Activated naive CD4-positive, alpha-beta T cell treated with anti-CD3 and anti-CD28 coated beads, Interleukin-2, amount 10 ng/mL, durations not matched to agents 7 days and 5 days (primary cell): ENCODE measurements around the gene AQP12A.

ENCODE experiments used
- CTCF ChIA-PET: fragments of 350-600 bp; sonication (Branson Sonifier 250); formaldehyde crosslinking; loops from one replicate; lab custom pipeline; 2021; ENCODE audit warnings: antibody characterized with exemption; lab: Charles Lee
- DNase-seq: peaks from one replicate; pipeline ENCODE4 v3.0.0-alpha.2; 2020
- H3K27ac Mint-ChIP-seq: one replicate; pipeline ENCODE4 v1.8.0; 2021; ENCODE audit warnings: mild to moderate bottlenecking, moderate library complexity, mixed read lengths
- H3K27me3 Mint-ChIP-seq: one replicate; pipeline ENCODE4 v1.8.0; 2021; ENCODE audit warnings: mild to moderate bottlenecking, mixed read lengths
- H3K36me3 Mint-ChIP-seq: one replicate; pipeline ENCODE4 v1.8.0; 2021; ENCODE audit warnings: mixed read lengths
- H3K4me1 Mint-ChIP-seq: one replicate; pipeline ENCODE4 v1.8.0; 2021; ENCODE audit warnings: mixed read lengths
- H3K4me3 Mint-ChIP-seq: one replicate; pipeline ENCODE4 v1.8.0; 2021; ENCODE audit warnings: mild to moderate bottlenecking, moderate library complexity, mixed read lengths
- H3K9me3 Mint-ChIP-seq: one replicate; pipeline ENCODE4 v1.8.0; 2021; ENCODE audit warnings: mixed read lengths

The AQP12A gene

GRCh38 chr2:240736281-240737250 lies 44.9 kb downstream of the AQP12A start:
- DNase-seq = no peak
- no peak overlapping the region for H3K4me3 Mint-ChIP-seq
- H3K27ac Mint-ChIP-seq = no peak overlapping the region
- no peaks in the 10 kb centered on the region for H3K9me3 Mint-ChIP-seq
- peaks cover 16% of the 10 kb centered on the region for H3K27me3 Mint-ChIP-seq
- H3K36me3 Mint-ChIP-seq = no peaks in the 10 kb centered on the region
- CTCF ChIA-PET = no interaction called here
- peaks cover 2% of the 10 kb centered on the region for H3K4me1 Mint-ChIP-seq

DNA sequence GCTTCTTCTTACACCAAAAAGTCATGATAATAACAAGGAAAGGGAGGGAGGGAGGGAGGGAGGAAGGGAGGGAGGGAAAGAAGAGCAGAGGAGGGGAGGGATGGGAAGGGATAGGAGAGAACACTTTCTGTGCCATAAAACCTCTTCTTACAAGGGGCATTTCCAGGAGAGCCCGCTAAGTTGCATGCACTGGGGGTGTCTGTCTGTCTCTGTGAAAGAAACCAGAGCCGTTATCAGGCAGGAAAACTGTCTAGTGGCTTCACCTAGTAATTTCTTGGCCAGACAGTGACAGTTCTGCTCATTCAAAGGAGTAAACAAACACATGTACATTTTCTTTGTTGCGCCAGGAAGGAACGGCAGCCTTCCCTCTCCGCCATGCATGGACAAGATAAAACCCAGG lies 45.8 kb downstream of the AQP12A start:
- Mint-ChIP-seq H3K4me1 (peaks cover 2% of the 10 kb centered on the region), H3K4me3 (no peak overlapping the region), H3K36me3 (no peaks in the 10 kb centered on the region), H3K9me3 (no peaks in the 10 kb centered on the region), H3K27me3 (peaks cover 19% of the 10 kb centered on the region), H3K27ac (no peak overlapping the region)
- CTCF ChIA-PET = no interaction called here
- no peak for DNase-seq

DNA sequence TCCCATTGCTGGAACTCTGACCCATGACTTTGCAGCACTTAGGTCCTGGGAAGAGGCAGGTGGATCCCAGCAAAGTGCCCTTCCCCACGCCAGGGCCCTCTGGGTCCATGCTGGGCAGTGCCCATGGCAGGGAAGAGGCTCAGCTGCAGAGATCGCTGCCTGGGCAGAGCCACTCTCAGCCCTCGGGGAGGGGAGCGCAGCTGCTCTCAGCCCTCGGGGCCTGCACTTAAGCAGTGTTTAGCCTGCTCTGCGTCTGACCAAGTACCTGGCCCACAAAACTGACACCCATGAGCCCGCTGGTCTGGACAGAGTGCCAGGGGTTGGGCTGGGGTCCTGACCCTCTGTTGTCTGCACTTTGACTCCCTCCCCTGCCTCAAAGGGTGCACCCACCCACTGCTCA lies 46.3 kb downstream of the AQP12A start:
- Mint-ChIP-seq H3K27me3 (peaks cover 19% of the 10 kb centered on the region), H3K9me3 (no peaks in the 10 kb centered on the region), H3K4me1 (peaks cover 2% of the 10 kb centered on the region), H3K36me3 (no peaks in the 10 kb centered on the region), H3K4me3 (no peak overlapping the region), H3K27ac (no peak overlapping the region)
- no peak for DNase-seq
- CTCF ChIA-PET = no interaction called here

DNA sequence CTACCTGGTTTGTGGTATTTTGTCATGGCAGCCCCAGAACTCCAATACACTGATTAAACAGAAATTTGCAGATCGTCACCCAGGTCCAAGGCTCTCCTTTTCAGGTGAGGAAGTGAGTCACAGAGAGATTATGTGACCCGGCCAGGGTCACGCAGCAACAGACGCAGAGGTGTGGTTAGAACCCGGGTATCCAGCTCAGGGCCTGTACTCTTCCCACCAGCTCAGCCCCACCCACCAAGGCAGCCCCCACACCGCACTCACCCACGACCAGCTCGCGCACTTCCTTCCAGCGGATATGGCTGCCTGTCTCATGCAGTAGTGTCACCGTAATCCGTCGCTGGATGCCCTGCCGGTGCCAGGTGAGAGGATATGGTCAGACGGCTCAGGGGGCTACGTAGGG lies 48.1 kb downstream of the AQP12A start:
- H3K4me1 Mint-ChIP-seq = peaks cover 2% of the 10 kb centered on the region
- peaks cover 19% of the 10 kb centered on the region for H3K27me3 Mint-ChIP-seq
- no peak overlapping the region for H3K4me3 Mint-ChIP-seq

GRCh38 chr2:240741091-240741490 lies 49.4 kb downstream of the AQP12A start:
- peaks cover 19% of the 10 kb centered on the region for H3K27me3 Mint-ChIP-seq
- H3K36me3 Mint-ChIP-seq = no peaks in the 10 kb centered on the region
- H3K4me3 Mint-ChIP-seq = no peak overlapping the region
- no peaks in the 10 kb centered on the region for H3K9me3 Mint-ChIP-seq
- peaks cover 2% of the 10 kb centered on the region for H3K4me1 Mint-ChIP-seq
- CTCF ChIA-PET = interaction anchor here (0.6 kb wide), 1 partner anchor 33 kb away, joined by 3 read pairs; no protein-coding TSS in a partner anchor
- no peak for DNase-seq
- no peak overlapping the region for H3K27ac Mint-ChIP-seq

More for the DNA sequence above, 48.1 kb downstream of the AQP12A start:
- DNase-seq = peak; percentile 33
- no peaks in the 10 kb centered on the region for H3K9me3 Mint-ChIP-seq
- CTCF ChIA-PET = no interaction called here
- H3K36me3 Mint-ChIP-seq = no peaks in the 10 kb centered on the region
- H3K27ac Mint-ChIP-seq = no peak overlapping the region

GRCh38 chr2:240742602-240743095 lies 51.0 kb downstream of the AQP12A start:
- H3K36me3 Mint-ChIP-seq = no peaks in the 10 kb centered on the region
- peaks cover 2% of the 10 kb centered on the region for H3K4me1 Mint-ChIP-seq
- peaks cover 13% of the 10 kb centered on the region for H3K27me3 Mint-ChIP-seq
- CTCF ChIA-PET = no interaction called here
- no peak for DNase-seq
- no peaks in the 10 kb centered on the region for H3K9me3 Mint-ChIP-seq
- H3K4me3 Mint-ChIP-seq = no peak overlapping the region
- H3K27ac Mint-ChIP-seq = peak overlapping the region; percentile 42

DNA sequence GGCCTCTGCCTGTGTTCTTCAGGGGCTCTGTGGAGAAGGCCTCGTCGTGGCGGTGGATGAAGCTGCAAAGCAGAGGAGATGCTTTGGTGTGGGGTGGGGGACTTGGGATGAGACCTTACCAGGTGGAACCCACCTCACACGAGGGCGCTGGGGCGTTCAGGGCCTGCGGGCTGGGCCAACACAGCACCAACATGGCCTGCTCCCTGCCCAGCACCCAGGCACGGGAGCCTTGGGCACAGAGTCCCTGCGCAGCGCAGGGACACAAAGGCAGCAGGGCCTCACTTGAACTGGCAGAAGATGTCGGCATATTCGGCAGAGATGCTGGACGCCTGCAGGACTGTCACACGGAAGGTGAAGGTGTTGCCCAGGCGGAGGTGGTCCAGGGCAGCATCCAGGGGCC lies 53.8 kb downstream of the AQP12A start:
- CTCF ChIA-PET = no interaction called here
- Mint-ChIP-seq H3K9me3 (no peaks in the 10 kb centered on the region), H3K27me3 (peaks cover 4% of the 10 kb centered on the region), H3K4me1 (no peaks in the 10 kb centered on the region), H3K36me3 (no peaks in the 10 kb centered on the region), H3K27ac (no peak overlapping the region), H3K4me3 (no peak overlapping the region)
- DNase-seq = no peak

GRCh38 chr2:240745962-240746361 lies 54.3 kb downstream of the AQP12A start:
- Mint-ChIP-seq H3K9me3 (no peaks in the 10 kb centered on the region), H3K27me3 (peaks cover 4% of the 10 kb centered on the region), H3K27ac (no peak overlapping the region), H3K36me3 (no peaks in the 10 kb centered on the region), H3K4me1 (no peaks in the 10 kb centered on the region), H3K4me3 (no peak overlapping the region)
- no peak for DNase-seq
- CTCF ChIA-PET = no interaction called here

DNA sequence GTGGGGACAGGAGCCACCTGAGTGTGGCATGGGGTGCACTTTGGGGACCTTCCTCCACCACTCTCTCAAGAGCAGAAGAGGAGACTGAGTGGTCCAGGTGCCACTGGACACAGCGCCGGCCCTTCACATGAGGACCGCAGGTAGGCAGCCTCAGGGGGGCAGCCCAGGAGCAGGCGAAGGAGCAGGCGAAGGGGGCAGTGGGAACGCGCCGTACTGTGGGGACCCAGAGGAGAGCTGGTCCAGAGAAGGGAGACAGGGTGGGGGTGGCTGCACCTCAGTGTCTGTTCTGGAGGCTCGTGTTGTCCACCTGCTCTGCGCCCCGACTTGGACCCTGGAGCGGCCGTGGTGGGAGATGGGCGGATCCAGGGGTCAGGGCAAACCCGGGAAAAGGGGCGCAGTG lies 55.0 kb downstream of the AQP12A start:
- H3K27me3 Mint-ChIP-seq = peaks cover 7% of the 10 kb centered on the region
- H3K9me3 Mint-ChIP-seq = no peaks in the 10 kb centered on the region
- no peaks in the 10 kb centered on the region for H3K4me1 Mint-ChIP-seq
- no peak for DNase-seq
- H3K36me3 Mint-ChIP-seq = no peaks in the 10 kb centered on the region
- no peak overlapping the region for H3K27ac Mint-ChIP-seq
- no peak overlapping the region for H3K4me3 Mint-ChIP-seq
- CTCF ChIA-PET = no interaction called here

- no peak overlapping the region for H3K27ac Mint-ChIP-seq
- DNase-seq = no peak
- no peaks in the 10 kb centered on the region for H3K36me3 Mint-ChIP-seq
- CTCF ChIA-PET = no interaction called here
- no peaks in the 10 kb centered on the region for H3K9me3 Mint-ChIP-seq
- peaks cover 4% of the 10 kb centered on the region for H3K27me3 Mint-ChIP-seq
- H3K4me3 Mint-ChIP-seq = no peak overlapping the region
- H3K4me1 Mint-ChIP-seq = no peaks in the 10 kb centered on the region
Observed at GRCh38 chr2:240747256-240747655, 55.6 kb downstream of the AQP12A start.
